Hepatocyte (in vitro differentiated cells): Measurements from ENCODE around the gene STK32B. TPM values are rescaled to one million over a fixed set of nuclear protein-coding genes. Genes with fewer than 3 reads are reported as not detected.

Experiments
- DNase-seq: peaks from one replicate; pipeline ENCODE4 v3.0.0-alpha.2; 2016; ENCODE audit warnings: low spot score
- H2AFZ ChIP-seq: fragments of 200-600 bp; sonication (generic); 2 replicates; pipeline ENCODE4 v1.6.0; 2016; ENCODE audit warnings: antibody characterized with exemption, mild to moderate bottlenecking
- H3K27ac ChIP-seq: fragments of 200-600 bp; sonication (generic); 2 replicates; pipeline ENCODE4 v1.5.1; 2016; ENCODE audit warnings: mild to moderate bottlenecking
- H3K27me3 ChIP-seq: fragments of 200-600 bp; sonication (generic); 2 replicates; pipeline ENCODE4 v1.6.1; 2016
- H3K36me3 ChIP-seq: fragments of 200-600 bp; sonication (generic); replicated peaks from 2 replicates; pipeline ENCODE4 v1.5.1; 2016; ENCODE audit warnings: low read depth; ENCODE audit not compliant: insufficient read depth
- H3K4me1 ChIP-seq: fragments of 200-600 bp; sonication (generic); 2 replicates; pipeline ENCODE4 v1.5.1; 2016; ENCODE audit warnings: mild to moderate bottlenecking, moderate library complexity; ENCODE audit not compliant: insufficient read depth
- H3K4me2 ChIP-seq: fragments of 200-600 bp; sonication (generic); 2 replicates; pipeline ENCODE4 v1.6.0; 2016
- H3K4me3 ChIP-seq: fragments of 200-600 bp; sonication (generic); 2 replicates; pipeline ENCODE4 v1.5.1; 2016; ENCODE audit warnings: mild to moderate bottlenecking
- H3K79me2 ChIP-seq: fragments of 200-600 bp; sonication (generic); 2 replicates; pipeline ENCODE4 v1.6.0; 2017; ENCODE audit warnings: mild to moderate bottlenecking
- H3K9me2 ChIP-seq: fragments of 200-600 bp; sonication (generic); replicated peaks from 2 replicates; pipeline ENCODE4 v1.6.0; 2017; ENCODE audit warnings: mild to moderate bottlenecking; ENCODE audit not compliant: insufficient read depth
- H3K9me3 ChIP-seq: fragments of 200-600 bp; sonication (generic); 2 replicates; pipeline ENCODE4 v1.5.1; 2016; ENCODE audit warnings: low read depth, mild to moderate bottlenecking
- H4K20me1 ChIP-seq: fragments of 200-600 bp; sonication (generic); 2 replicates; pipeline ENCODE4 v1.6.0; 2016; ENCODE audit warnings: mild to moderate bottlenecking; ENCODE audit not compliant: insufficient read depth, poor library complexity, severe bottlenecking
- EZH2 ChIP-seq: fragments of 200-600 bp; sonication (generic); IDR thresholded peaks from 2 replicates; pipeline ENCODE4 v1.6.1; 2016; ENCODE audit warnings: antibody characterized with exemption, mild to moderate bottlenecking, borderline replicate concordance
- EZH2phosphoT487 ChIP-seq: fragments of 200-600 bp; sonication (generic); IDR thresholded peaks from one replicate; pipeline ENCODE4 v1.6.1; 2018; ENCODE audit warnings: antibody characterized with exemption, mild to moderate bottlenecking, low read depth, moderate library complexity; ENCODE audit not compliant: unreplicated experiment, severe bottlenecking
- WGBS: methylation state at CpG from one replicate; pipeline ENCODE4 v1.1.6; 2016; ENCODE audit warnings: low lambda C conversion rate; ENCODE audit errors: missing lambda C conversion rate; 5-methylcytosine and 5-hydroxymethylcytosine counted together
- polyA plus RNA-seq: library from polyadenylated mRNA; unstranded; fragments of >200 nt; fragmentation: Nextera tagmentation; extraction: Ambion mirVana; gene quantifications from 2 replicates; pipeline ENCODE4 v1.2.1, GENCODE V29; 2016
- small RNA-seq: library from RNA; depleted of rRNA; stranded (forward); fragments of <200 nt; gene quantifications from one replicate; pipeline ENCODE3, GENCODE V24; 2014
- total RNA-seq: library from RNA; depleted of rRNA; stranded (reverse); fragments of >200 nt; gene quantifications from 2 replicates; pipeline ENCODE4 v1.2.3, GENCODE V29; 2014
- TF ChIP-seq, protein P1 (sequence below): fragments of 200-600 bp; sonication (generic); IDR thresholded peaks from 2 replicates; pipeline ENCODE4 v1.5.1; 2016; ENCODE audit warnings: antibody characterized with exemption, mild to moderate bottlenecking; ENCODE audit not compliant: poor library complexity

Gene STK32B
- total and polyA plus RNA-seq, 2 experiments from 2014 or later: 0.51 to 1.6 TPM

DNA sequence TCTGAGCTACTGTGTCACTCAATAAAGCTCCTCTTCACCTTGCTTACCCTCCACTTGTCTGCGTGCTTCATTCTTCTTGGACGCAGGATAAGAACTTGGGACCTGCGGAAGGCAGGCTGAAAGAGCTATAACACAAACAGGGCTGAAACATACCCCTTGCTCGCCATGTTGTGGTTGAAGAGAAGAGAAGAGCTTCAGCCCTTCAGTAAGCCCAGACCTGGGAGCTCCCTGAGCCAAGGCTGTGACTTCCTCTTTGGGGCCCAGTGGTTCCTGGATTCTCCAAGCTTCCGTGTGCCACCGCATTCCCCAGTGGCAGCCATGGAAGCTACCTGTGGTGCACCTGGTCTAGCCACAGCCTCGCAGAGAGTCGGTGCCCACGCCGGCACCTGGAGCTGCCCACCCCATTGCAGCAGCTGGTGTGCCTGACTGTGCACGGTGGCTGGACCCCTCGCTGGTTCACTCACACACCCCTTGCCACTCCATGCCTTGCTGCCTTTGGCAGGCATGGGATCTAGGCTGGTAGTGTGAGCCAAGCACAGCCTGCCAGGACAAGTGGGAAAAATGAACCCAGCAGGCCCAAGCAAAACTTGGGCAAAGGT, 496.5 kb downstream of the STK32B start:
- Histone ChIP-seq H4K20me1 (no peaks in the 10 kb centered on the region), H3K9me3 (no peaks in the 10 kb centered on the region), H3K4me3 (no peak overlapping the region), H3K4me1 (no peaks in the 10 kb centered on the region), H3K27ac (no peak overlapping the region), H3K4me2 (no peak overlapping the region), H3K79me2 (no peaks in the 10 kb centered on the region), H3K36me3 (no peaks in the 10 kb centered on the region), H3K9me2 (no peaks in the 10 kb centered on the region), H3K27me3 (no peaks in the 10 kb centered on the region), H2AFZ (no peak overlapping the region)
- WGBS: 98% methylated on average over 12 of the region's 12 CpGs
- no peak for DNase-seq
- TF ChIP-seq, protein P1, sequence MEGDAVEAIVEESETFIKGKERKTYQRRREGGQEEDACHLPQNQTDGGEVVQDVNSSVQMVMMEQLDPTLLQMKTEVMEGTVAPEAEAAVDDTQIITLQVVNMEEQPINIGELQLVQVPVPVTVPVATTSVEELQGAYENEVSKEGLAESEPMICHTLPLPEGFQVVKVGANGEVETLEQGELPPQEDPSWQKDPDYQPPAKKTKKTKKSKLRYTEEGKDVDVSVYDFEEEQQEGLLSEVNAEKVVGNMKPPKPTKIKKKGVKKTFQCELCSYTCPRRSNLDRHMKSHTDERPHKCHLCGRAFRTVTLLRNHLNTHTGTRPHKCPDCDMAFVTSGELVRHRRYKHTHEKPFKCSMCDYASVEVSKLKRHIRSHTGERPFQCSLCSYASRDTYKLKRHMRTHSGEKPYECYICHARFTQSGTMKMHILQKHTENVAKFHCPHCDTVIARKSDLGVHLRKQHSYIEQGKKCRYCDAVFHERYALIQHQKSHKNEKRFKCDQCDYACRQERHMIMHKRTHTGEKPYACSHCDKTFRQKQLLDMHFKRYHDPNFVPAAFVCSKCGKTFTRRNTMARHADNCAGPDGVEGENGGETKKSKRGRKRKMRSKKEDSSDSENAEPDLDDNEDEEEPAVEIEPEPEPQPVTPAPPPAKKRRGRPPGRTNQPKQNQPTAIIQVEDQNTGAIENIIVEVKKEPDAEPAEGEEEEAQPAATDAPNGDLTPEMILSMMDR: no peak
- TF ChIP-seq EZH2 (no peak), EZH2phosphoT487 (no peak)

Small RNAs within 50 kb of the gene (small RNA-seq; reads per million reads assigned to genes)
- gene RF00019: not detected

Other genes with a start within 250 kb of the STK32B start
- gene MSX1, start 191.8 kb upstream of the STK32B start, total RNA-seq: 25.4 and 25.7 TPM in 2 replicates
- 22.9 and 30.4 TPM in 2 replicates for gene MSX1, start 191.8 kb upstream of the STK32B start, polyA plus RNA-seq
- 37.4 and 52.3 TPM in 2 replicates for gene CYTL1, start 32.0 kb upstream of the STK32B start, total RNA-seq
- 39.1 and 55.4 TPM in 2 replicates for gene CYTL1, start 32.0 kb upstream of the STK32B start, polyA plus RNA-seq